Measurements from ENCODE around the gene FREM2.

Gene FREM2

DNA sequence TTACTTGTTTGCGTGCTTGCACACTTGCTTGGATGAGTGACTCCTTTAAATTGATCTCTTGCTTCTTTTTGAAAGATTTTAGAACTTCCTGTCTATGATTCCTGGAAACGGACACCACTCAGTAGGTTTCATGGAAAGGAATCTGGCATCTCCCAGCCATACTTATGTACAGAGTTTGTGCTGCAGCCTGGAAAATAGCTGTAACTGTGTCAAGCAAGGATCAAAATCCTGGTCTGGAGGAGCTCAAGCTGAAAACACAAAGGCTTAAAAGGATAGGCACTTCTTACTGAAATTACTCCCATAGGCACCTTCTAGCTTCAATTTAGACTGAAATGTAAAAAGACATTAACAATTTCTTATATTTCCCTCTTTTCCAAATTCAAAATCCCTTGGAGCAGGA lies 1.4 kb upstream of the FREM2 start:
- Histone ChIP-seq H3F3A (ENCODE audit: insufficient read depth) (no peaks in the 10 kb centered on the region), H3K27me3 (ENCODE audit: low read length) (no peaks in the 10 kb centered on the region; the same call in 1 of the 2 replicates), H3K36me3 (ENCODE audit: low read length) (no peaks in the 10 kb centered on the region), H3K9ac (ENCODE audit: low read length) (no peak overlapping the region), H3K9me3 (ENCODE audit: insufficient read depth, low read length) (no peaks in the 10 kb centered on the region), H4K20me1 (ENCODE audit: low read depth, low read length) (no peaks in the 10 kb centered on the region), H3K9me2 (replicated peaks; ENCODE audit: insufficient read depth, low read length) (no peaks in the 10 kb centered on the region), H3K27ac (ENCODE audit: low read depth, low read length) (no peak overlapping the region), H3K4me3 (ENCODE audit: insufficient read depth, low read length, poor library complexity, severe bottlenecking) (no peak overlapping the region), H3K79me2 (ENCODE audit: insufficient read depth, low read length) (no peaks in the 10 kb centered on the region), H3K4me2 (ENCODE audit: low read depth, low read length, poor library complexity, severe bottlenecking) (no peak overlapping the region), H2AFZ (ENCODE audit: low read depth, low read length, severe bottlenecking) (no peak overlapping the region)
- TF ChIP-seq CTCF (IDR thresholded peaks at IDR 0.05; ENCODE audit: insufficient read depth, low read length, poor library complexity, severe bottlenecking), result no peak
- no peak for TF ChIP-seq EZH2phosphoT487 (conservative IDR thresholded peaks at IDR 0.05; ENCODE audit: low read length)

DNA sequence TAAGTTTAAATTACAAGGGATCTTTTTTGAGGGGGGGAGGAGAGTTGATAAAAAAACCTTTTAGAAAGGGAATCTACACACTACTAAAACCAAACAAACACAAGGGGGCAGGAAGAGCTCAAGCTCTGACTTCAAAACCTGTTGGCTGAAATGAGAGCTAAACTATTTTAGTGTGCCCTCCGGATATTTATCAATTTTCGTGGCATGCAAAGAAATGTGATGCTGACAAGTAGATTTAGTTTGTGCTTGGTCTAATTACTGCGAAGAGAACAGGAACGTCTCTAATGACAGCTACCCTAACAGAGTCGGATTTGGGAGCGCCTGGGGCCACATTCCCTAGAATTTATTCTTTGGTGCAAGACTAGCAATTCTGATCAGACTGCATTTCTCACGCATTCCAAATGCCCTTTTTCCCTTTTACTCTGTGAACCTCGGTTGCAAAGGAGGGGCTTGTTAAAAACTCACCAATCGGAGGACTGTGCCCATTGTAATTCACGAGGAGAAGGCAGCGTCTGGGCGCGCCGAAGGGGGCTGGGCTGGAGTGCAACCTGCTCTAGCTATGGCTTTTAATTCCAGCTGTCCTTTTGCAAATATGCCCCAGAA lies 802 bp upstream of the FREM2 start:
- Histone ChIP-seq H3K9ac (ENCODE audit: low read length) (no peak overlapping the region), H3F3A (ENCODE audit: insufficient read depth) (no peaks in the 10 kb centered on the region), H3K4me2 (ENCODE audit: low read depth, low read length, poor library complexity, severe bottlenecking) (no peak overlapping the region), H3K79me2 (ENCODE audit: insufficient read depth, low read length) (no peaks in the 10 kb centered on the region), H3K36me3 (ENCODE audit: low read length) (no peaks in the 10 kb centered on the region), H3K27me3 (ENCODE audit: low read length) (no peaks in the 10 kb centered on the region; the same call in 1 of the 2 replicates), H3K27ac (ENCODE audit: low read depth, low read length) (no peak overlapping the region), H3K9me2 (replicated peaks; ENCODE audit: insufficient read depth, low read length) (no peaks in the 10 kb centered on the region), H2AFZ (ENCODE audit: low read depth, low read length, severe bottlenecking) (no peak overlapping the region), H4K20me1 (ENCODE audit: low read depth, low read length) (no peaks in the 10 kb centered on the region), H3K4me3 (ENCODE audit: insufficient read depth, low read length, poor library complexity, severe bottlenecking) (no peak overlapping the region), H3K9me3 (ENCODE audit: insufficient read depth, low read length) (no peaks in the 10 kb centered on the region)
- TF ChIP-seq EZH2phosphoT487 (conservative IDR thresholded peaks at IDR 0.05; ENCODE audit: low read length), result no peak
- TF ChIP-seq CTCF (IDR thresholded peaks at IDR 0.05; ENCODE audit: insufficient read depth, low read length, poor library complexity, severe bottlenecking), result no peak

- Histone ChIP-seq H3K27ac (ENCODE audit: low read depth, low read length) (no peak overlapping the region), H3K4me3 (ENCODE audit: insufficient read depth, low read length, poor library complexity, severe bottlenecking) (no peak overlapping the region), H3K9ac (ENCODE audit: low read length) (no peak overlapping the region), H3F3A (ENCODE audit: insufficient read depth) (no peaks in the 10 kb centered on the region), H3K36me3 (ENCODE audit: low read length) (no peaks in the 10 kb centered on the region), H3K9me3 (ENCODE audit: insufficient read depth, low read length) (no peaks in the 10 kb centered on the region), H3K9me2 (replicated peaks; ENCODE audit: insufficient read depth, low read length) (no peaks in the 10 kb centered on the region), H3K79me2 (ENCODE audit: insufficient read depth, low read length) (no peaks in the 10 kb centered on the region), H3K4me2 (ENCODE audit: low read depth, low read length, poor library complexity, severe bottlenecking) (no peak overlapping the region), H4K20me1 (ENCODE audit: low read depth, low read length) (no peaks in the 10 kb centered on the region), H3K27me3 (ENCODE audit: low read length) (no peaks in the 10 kb centered on the region; the same call in 1 of the 2 replicates), H2AFZ (ENCODE audit: low read depth, low read length, severe bottlenecking) (no peak overlapping the region)
- TF ChIP-seq CTCF (IDR thresholded peaks at IDR 0.05; ENCODE audit: insufficient read depth, low read length, poor library complexity, severe bottlenecking), result no peak
- no peak for TF ChIP-seq EZH2phosphoT487 (conservative IDR thresholded peaks at IDR 0.05; ENCODE audit: low read length)
Observed at GRCh38 chr13:38687246-38688229, 661 bp downstream of the FREM2 start.
